ENCODE results near the gene DDAH1. TPM values are rescaled to one million over a fixed set of nuclear protein-coding genes. Genes with fewer than 3 reads are reported as not detected.

DDAH1 gene
- total RNA-seq, 1 donor = 89.0 TPM

- H3K4me1 ChIP-seq (ENCODE audit: insufficient read depth, low read length) = peaks cover 59% of the 10 kb centered on the region
- TF ChIP-seq CTCF (IDR thresholded peaks at IDR 0.05; ENCODE audit: extremely low read depth, low read depth, low read length) = no peak
- peak; percentile 73 for DNase-seq (ENCODE audit: insufficient read length, low spot score, missing footprints)
- H3K27ac ChIP-seq (ENCODE audit: low read depth, low read length) = peak overlapping the region; percentile 87
- H4K20me1 ChIP-seq (ENCODE audit: insufficient read depth, low read length) = peaks cover 3% of the 10 kb centered on the region
- peak overlapping the region; percentile 43 for H3K4me2 ChIP-seq (ENCODE audit: insufficient read depth, low read length)
- no peaks in the 10 kb centered on the region for H3K9me3 ChIP-seq (ENCODE audit: low read depth, low read length)
- no peaks in the 10 kb centered on the region for H3K27me3 ChIP-seq (ENCODE audit: insufficient read depth, low read length)
- no peak overlapping the region for H2AFZ ChIP-seq (ENCODE audit: low read length)
- peaks cover 10% of the 10 kb centered on the region for H3K36me3 ChIP-seq (ENCODE audit: insufficient read depth, low read length)
- peaks cover 86% of the 10 kb centered on the region for H3K79me2 ChIP-seq (ENCODE audit: insufficient read depth, low read length)
- H3K4me3 ChIP-seq (ENCODE audit: insufficient read depth, low read length) = no peak overlapping the region
These were observed 98.4 kb downstream of the DDAH1 start for GRCh38 chr1:85366391-85367170.

- no peak for TF ChIP-seq CTCF (IDR thresholded peaks at IDR 0.05; ENCODE audit: extremely low read depth, low read depth, low read length)
- Histone ChIP-seq H3K4me1 (ENCODE audit: insufficient read depth, low read length) (peaks cover 67% of the 10 kb centered on the region), H3K27ac (ENCODE audit: low read depth, low read length) (peak overlapping the region; percentile 87), H3K27me3 (ENCODE audit: insufficient read depth, low read length) (no peaks in the 10 kb centered on the region), H2AFZ (ENCODE audit: low read length) (no peak overlapping the region), H3K4me3 (ENCODE audit: insufficient read depth, low read length) (no peak overlapping the region), H3K79me2 (ENCODE audit: insufficient read depth, low read length) (peaks cover 79% of the 10 kb centered on the region), H3K4me2 (ENCODE audit: insufficient read depth, low read length) (no peak overlapping the region), H3K36me3 (ENCODE audit: insufficient read depth, low read length) (peaks cover 10% of the 10 kb centered on the region), H4K20me1 (ENCODE audit: insufficient read depth, low read length) (peaks cover 3% of the 10 kb centered on the region), H3K9me3 (ENCODE audit: low read depth, low read length) (no peaks in the 10 kb centered on the region)
- no peak for DNase-seq (ENCODE audit: insufficient read length, low spot score, missing footprints)
These were observed 99.1 kb downstream of the DDAH1 start for GRCh38 chr1:85365851-85366250.

- Histone ChIP-seq H3K27me3 (ENCODE audit: insufficient read depth, low read length) (no peaks in the 10 kb centered on the region), H3K4me1 (ENCODE audit: insufficient read depth, low read length) (peaks cover 86% of the 10 kb centered on the region), H4K20me1 (ENCODE audit: insufficient read depth, low read length) (peaks cover 3% of the 10 kb centered on the region), H3K79me2 (ENCODE audit: insufficient read depth, low read length) (peaks cover 66% of the 10 kb centered on the region), H3K36me3 (ENCODE audit: insufficient read depth, low read length) (peaks cover 15% of the 10 kb centered on the region), H3K9me3 (ENCODE audit: low read depth, low read length) (no peaks in the 10 kb centered on the region), H3K4me3 (ENCODE audit: insufficient read depth, low read length) (no peak overlapping the region), H2AFZ (ENCODE audit: low read length) (no peak overlapping the region), H3K27ac (ENCODE audit: low read depth, low read length) (peak overlapping the region; percentile 16), H3K4me2 (ENCODE audit: insufficient read depth, low read length) (no peak overlapping the region)
- TF ChIP-seq CTCF (IDR thresholded peaks at IDR 0.05; ENCODE audit: extremely low read depth, low read depth, low read length) = no peak
- DNase-seq (ENCODE audit: insufficient read length, low spot score, missing footprints) = no peak
These were observed 101.4 kb downstream of the DDAH1 start for GRCh38 chr1:85363521-85363920.

GRCh38 chr1:85363092-85363491 is 101.9 kb downstream of the DDAH1 start:
- peaks cover 83% of the 10 kb centered on the region for H3K4me1 ChIP-seq (ENCODE audit: insufficient read depth, low read length)
- no peaks in the 10 kb centered on the region for H3K9me3 ChIP-seq (ENCODE audit: low read depth, low read length)

More at GRCh38 chr1:85363092-85363491, 101.9 kb downstream of the DDAH1 start:
- H3K27ac ChIP-seq (ENCODE audit: low read depth, low read length) = peak overlapping the region; percentile 16
- H3K27me3 ChIP-seq (ENCODE audit: insufficient read depth, low read length) = no peaks in the 10 kb centered on the region
- H3K36me3 ChIP-seq (ENCODE audit: insufficient read depth, low read length) = peaks cover 19% of the 10 kb centered on the region
- H3K4me3 ChIP-seq (ENCODE audit: insufficient read depth, low read length) = no peak overlapping the region
- TF ChIP-seq CTCF (IDR thresholded peaks at IDR 0.05; ENCODE audit: extremely low read depth, low read depth, low read length) = no peak
- no peak overlapping the region for H2AFZ ChIP-seq (ENCODE audit: low read length)
- peaks cover 3% of the 10 kb centered on the region for H4K20me1 ChIP-seq (ENCODE audit: insufficient read depth, low read length)
- H3K79me2 ChIP-seq (ENCODE audit: insufficient read depth, low read length) = peaks cover 64% of the 10 kb centered on the region
- DNase-seq (ENCODE audit: insufficient read length, low spot score, missing footprints) = no peak
- no peak overlapping the region for H3K4me2 ChIP-seq (ENCODE audit: insufficient read depth, low read length)

All from osteoblast (primary cell).